Loucy (cell line): ENCODE measurements around the gene ST6GAL1.

ENCODE experiments used
- CTCF ChIP-seq: fragments of 200-600 bp; sonication (generic); conservative IDR thresholded peaks from 2 replicates; pipeline ENCODE4 v1.5.1; 2014; ENCODE audit warnings: mild to moderate bottlenecking, antibody characterized with exemption, low read length
- EZH2phosphoT487 ChIP-seq: fragments of 200-600 bp; IDR thresholded peaks from 2 replicates; pipeline ENCODE4 v1.6.1; 2018; ENCODE audit warnings: antibody characterized with exemption, mild to moderate bottlenecking, moderate library complexity, borderline replicate concordance

- TF ChIP-seq CTCF (no peak), EZH2phosphoT487 (no peak)
These were observed 132.3 kb downstream of the ST6GAL1 start for GRCh38 chr3:187062526-187063177.
